PFSK-1 (cell line): ENCODE data around the gene MAPK14.

Experiments
- FOXP2 ChIP-seq: optimal IDR thresholded peaks from 2 replicates; pipeline ENCODE3; 2011; ENCODE audit warnings: borderline replicate concordance, control low read depth, inconsistent platforms; ENCODE audit not compliant: insufficient read depth; ENCODE audit errors: extremely low read length, extremely low read depth
- POLR2AphosphoS5 ChIP-seq: IDR thresholded peaks from 2 replicates; pipeline ENCODE4 v1.6.1; 2012; ENCODE audit warnings: low read depth, mild to moderate bottlenecking, control low read depth, low read length, moderate library complexity
- SIN3A ChIP-seq: IDR thresholded peaks from 2 replicates; pipeline ENCODE4 v1.6.1; 2012; ENCODE audit warnings: mild to moderate bottlenecking, low read length, moderate library complexity, borderline replicate concordance; ENCODE audit not compliant: insufficient read depth
- TAF1 ChIP-seq: IDR thresholded peaks from 2 replicates; pipeline ENCODE4 v1.6.1; 2012; ENCODE audit warnings: low read length, control low read depth, borderline replicate concordance; ENCODE audit not compliant: insufficient read depth
- TF ChIP-seq, protein P1 (sequence below), 2 experiments: IDR thresholded peaks; 2 replicates each; pipeline versions ENCODE4 v1.6.1 to v1.8.0; 2011 to 2012; ENCODE audit warnings: low read depth in 2 of 2, low read length in 2 of 2, control low read depth in 1 of 2, inconsistent platforms in 1 of 2, mild to moderate bottlenecking in 1 of 2, moderate library complexity in 1 of 2; ENCODE audit not compliant: insufficient read depth in 1 of 2

The MAPK14 gene

DNA sequence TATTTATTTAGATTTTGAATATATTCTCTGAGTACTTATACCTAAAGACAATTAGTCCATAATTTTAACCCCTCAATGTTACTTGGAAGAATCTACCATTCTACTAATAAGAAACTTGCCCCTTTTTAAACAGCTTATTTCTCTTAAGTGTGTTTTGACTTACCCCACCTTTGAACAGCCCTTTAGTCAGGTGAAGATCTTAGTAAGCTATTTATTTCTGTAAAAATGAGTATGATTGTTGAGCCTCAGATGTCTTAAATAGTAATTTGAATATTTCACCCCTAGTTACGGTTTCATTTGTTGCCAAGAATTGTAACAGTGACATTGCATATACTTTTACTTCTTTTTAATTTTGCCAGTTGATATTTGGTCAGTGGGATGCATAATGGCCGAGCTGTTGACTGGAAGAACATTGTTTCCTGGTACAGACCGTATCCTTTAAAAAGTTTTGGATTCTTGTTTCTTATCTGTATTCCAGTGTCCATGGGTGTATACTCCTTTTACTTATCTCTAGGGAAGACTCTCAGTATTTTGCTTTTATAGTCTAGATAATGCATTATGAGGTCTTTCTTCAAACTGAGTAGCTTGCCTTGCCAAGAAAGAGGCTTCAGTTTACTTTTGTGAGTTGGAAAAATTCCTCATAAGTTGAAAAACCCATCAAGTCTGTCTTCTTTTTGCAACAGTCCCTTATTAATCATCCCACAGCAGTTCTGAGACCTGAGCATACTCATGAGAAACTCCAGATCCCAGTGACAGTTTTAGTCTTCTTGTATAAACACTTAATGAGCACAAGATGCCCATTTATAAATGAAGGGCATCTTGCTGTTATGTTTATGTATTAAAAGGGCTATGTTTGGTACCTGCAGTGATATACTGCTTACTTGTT lies 48.8 kb downstream of the MAPK14 start:
- no peak for TF ChIP-seq POLR2AphosphoS5
- no peak for TF ChIP-seq SIN3A

DNA sequence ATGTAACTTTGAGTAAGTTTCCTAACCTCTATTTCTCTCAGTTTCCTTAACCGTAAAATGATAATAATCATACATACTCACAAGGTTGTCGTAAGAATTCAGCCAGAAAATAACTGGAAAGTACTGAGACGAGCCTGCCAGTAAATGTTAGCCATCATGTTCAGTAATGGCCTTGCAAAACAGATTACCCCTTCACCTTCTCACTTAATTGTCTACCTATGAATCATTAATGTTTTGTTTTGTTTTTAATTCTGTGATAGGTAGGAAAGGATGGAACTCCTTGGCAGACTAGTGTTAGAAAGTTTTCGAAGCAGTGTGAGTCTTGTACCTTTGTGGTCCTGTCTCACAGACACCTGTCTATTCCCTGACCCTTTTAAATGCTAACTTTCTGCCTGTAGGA lies 50.6 kb downstream of the MAPK14 start:
- TF ChIP-seq FOXP2 (no peak), TAF1 (no peak), SIN3A (no peak), POLR2AphosphoS5 (no peak)
- TF ChIP-seq, protein P1, sequence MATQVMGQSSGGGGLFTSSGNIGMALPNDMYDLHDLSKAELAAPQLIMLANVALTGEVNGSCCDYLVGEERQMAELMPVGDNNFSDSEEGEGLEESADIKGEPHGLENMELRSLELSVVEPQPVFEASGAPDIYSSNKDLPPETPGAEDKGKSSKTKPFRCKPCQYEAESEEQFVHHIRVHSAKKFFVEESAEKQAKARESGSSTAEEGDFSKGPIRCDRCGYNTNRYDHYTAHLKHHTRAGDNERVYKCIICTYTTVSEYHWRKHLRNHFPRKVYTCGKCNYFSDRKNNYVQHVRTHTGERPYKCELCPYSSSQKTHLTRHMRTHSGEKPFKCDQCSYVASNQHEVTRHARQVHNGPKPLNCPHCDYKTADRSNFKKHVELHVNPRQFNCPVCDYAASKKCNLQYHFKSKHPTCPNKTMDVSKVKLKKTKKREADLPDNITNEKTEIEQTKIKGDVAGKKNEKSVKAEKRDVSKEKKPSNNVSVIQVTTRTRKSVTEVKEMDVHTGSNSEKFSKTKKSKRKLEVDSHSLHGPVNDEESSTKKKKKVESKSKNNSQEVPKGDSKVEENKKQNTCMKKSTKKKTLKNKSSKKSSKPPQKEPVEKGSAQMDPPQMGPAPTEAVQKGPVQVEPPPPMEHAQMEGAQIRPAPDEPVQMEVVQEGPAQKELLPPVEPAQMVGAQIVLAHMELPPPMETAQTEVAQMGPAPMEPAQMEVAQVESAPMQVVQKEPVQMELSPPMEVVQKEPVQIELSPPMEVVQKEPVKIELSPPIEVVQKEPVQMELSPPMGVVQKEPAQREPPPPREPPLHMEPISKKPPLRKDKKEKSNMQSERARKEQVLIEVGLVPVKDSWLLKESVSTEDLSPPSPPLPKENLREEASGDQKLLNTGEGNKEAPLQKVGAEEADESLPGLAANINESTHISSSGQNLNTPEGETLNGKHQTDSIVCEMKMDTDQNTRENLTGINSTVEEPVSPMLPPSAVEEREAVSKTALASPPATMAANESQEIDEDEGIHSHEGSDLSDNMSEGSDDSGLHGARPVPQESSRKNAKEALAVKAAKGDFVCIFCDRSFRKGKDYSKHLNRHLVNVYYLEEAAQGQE (IDR thresholded peaks at IDR 0.05; ENCODE audit: insufficient read depth in 1 of 2, low read depth in 2 of 2, low read length in 2 of 2) = no peak

DNA sequence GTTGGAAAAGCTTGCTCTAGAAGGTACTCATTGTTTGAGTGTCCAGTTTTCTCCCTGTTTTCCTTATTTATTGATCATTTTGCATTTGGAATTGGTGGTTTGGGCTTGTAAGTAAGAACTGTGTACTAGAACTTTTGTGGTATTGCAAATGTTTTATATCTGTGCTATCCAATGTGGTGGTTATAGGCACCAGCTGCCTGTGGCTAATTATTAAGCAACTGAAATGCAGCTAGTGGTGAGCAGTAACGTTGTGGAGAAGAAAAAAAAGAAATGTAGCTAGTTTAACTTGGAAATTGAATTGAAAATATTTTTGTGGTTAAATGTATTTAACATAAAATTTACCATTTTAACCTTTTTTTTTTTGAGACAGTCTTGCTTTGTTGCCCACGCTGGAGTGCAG lies 52.0 kb downstream of the MAPK14 start:
- TF ChIP-seq FOXP2 (no peak), SIN3A (no peak), POLR2AphosphoS5 (no peak), TAF1 (no peak)
- TF ChIP-seq, protein P1 (IDR thresholded peaks at IDR 0.05; ENCODE audit: insufficient read depth in 1 of 2, low read depth in 2 of 2, low read length in 2 of 2) = no peak

DNA sequence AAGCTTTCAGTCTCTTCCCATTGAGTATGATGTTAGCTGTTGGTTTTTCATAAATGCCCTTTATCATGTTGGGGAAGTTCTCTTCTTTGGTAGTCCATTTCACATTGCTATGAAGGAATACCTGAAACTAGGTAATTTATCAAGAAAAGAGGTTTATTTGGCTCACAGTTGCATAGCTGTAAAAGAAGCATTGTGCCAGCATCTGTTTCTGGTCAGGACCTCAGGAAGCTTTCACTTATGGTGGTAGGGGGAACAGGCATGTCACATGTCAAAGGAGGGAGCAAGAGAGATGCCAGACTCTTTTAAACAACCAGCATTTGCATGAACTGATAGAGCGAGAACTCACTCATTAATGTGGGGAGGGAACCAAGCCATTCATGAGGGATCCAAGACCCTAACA lies 54.7 kb downstream of the MAPK14 start:
- TF ChIP-seq TAF1 (no peak), POLR2AphosphoS5 (no peak), SIN3A (no peak), FOXP2 (no peak)
- TF ChIP-seq, protein P1 (IDR thresholded peaks at IDR 0.05; ENCODE audit: insufficient read depth in 1 of 2, low read depth in 2 of 2, low read length in 2 of 2) = no peak

DNA sequence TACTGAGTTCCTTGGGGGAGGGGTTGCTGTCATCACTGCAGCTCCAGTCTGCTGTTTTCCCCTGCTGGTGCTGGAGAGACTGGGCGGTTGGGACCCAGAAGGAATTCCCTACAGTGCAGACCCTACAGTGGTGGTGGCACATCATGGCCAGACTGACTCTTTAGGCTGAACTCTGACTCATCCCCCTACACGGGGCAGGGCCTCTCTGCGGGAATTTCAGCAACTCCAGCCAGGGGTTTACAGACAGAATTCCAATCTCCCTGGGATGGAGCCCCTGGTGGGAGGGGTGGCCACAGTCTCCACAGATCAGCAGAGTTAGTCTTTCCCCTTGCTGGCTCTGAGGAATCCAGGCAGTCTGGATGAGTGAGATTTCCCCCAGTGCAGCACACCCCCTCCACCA lies 55.8 kb downstream of the MAPK14 start:
- TF ChIP-seq, protein P1 (IDR thresholded peaks at IDR 0.05; ENCODE audit: insufficient read depth in 1 of 2, low read depth in 2 of 2, low read length in 2 of 2) = no peak
- TF ChIP-seq POLR2AphosphoS5 = no peak
- TF ChIP-seq SIN3A = no peak
- TF ChIP-seq FOXP2 = no peak
- TF ChIP-seq TAF1 = no peak
